ENCODE data around the gene MCM9.

GRCh38 chr6:118877806-118878205 is 57.2 kb downstream of the MCM9 start:
- no peak for TF ChIP-seq CTCF (IDR thresholded peaks at IDR 0.05)
- TF ChIP-seq POLR2A (IDR thresholded peaks at IDR 0.05) = no peak
- no peak for TF ChIP-seq POLR2AphosphoS5 (IDR thresholded peaks at IDR 0.05)
